UCSD-AML1 (cell line): ENCODE data around the gene FOXN1.
A peak's percentile ranks its signal among the peaks of the same experiment; 100 is the strongest.

ENCODE experiments used
- DNase-seq: peaks from one replicate; lab custom pipeline; 2025; ENCODE audit not compliant: unreplicated experiment; lab: John Stamatoyannopoulos, UW

The FOXN1 gene

DNA sequence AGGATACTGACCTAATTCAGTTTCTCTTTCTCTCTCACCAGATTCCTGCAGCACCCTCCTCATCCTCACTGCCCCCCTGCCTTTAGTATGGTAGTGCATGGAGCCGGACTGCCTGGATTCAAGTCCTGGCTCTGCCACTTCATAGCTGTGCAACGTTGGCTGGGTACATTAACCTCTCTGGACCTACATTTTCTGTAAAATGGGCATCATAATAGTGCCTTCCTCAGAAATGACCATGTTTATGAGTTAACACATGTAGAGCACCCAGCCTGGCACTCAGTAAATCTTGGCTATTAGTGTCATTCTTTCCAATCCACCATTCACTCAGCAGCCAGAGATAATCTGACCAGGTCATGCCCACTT is 39.0 kb downstream of the FOXN1 start:
- no peak for DNase-seq

DNA sequence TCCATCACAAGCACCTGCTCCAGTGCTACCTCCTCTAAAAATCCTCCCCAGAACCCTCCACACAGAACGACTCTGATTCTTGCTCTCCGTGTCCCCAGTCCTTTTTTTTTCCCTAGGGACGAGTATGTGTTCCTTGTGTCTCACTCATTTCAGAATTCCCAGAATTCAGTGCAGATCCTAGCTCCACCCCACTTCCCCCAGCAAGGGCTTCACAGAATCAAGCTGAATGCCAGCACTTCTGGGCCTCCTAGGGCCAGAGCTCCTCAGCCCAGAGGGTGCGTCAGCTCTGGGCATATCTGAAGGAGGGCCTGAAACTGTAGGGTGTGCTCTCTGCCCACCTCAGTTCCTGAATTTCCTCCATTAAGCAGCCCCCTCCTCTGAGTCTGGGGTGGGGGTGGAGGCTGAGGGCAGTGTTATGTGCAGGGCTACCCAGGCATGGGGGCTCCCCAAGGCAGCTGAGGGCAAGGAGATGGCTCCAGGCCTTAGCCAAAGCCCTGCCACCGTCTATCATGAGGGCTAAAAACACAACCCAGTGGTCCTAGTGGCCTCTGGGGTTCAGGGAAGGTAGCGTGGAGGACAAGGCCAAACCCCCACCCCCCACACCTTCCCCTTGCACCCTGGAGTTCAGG is 39.8 kb downstream of the FOXN1 start:
- DNase-seq, result no peak

DNA sequence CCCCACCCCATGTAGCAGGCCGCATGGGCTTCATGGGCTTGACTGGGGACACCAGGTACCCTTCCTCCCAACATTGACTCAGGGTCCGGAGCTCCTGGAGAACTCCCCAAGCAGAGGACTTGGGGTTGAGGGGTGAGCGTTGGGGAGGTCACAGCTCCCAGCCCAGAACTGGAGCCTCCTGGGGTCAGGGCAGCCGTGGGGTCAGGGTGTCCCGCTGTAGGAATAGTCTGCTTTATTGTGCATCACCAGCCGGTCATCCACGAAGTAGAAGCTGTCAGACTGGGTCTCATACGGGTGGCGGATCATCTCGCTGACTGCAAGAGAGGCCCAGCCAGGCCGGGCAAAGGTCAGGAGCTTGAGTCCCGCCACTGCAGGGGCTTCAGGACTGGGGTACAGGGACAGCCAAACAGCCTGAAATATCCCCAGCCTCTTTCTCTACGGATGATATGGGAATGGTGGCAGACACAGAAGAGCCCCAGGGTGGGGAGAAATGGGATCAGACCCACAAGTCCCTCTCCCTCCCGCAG is 41.0 kb downstream of the FOXN1 start:
- no peak for DNase-seq

GRCh38 chr17:28547623-28548416 is 41.7 kb downstream of the FOXN1 start:
- DNase-seq, result peak; percentile 86

GRCh38 chr17:28548417-28549130 is 42.4 kb downstream of the FOXN1 start:
- DNase-seq, result no peak

GRCh38 chr17:28549236-28550132 is 43.3 kb downstream of the FOXN1 start:
- DNase-seq, result peak; percentile 49

DNA sequence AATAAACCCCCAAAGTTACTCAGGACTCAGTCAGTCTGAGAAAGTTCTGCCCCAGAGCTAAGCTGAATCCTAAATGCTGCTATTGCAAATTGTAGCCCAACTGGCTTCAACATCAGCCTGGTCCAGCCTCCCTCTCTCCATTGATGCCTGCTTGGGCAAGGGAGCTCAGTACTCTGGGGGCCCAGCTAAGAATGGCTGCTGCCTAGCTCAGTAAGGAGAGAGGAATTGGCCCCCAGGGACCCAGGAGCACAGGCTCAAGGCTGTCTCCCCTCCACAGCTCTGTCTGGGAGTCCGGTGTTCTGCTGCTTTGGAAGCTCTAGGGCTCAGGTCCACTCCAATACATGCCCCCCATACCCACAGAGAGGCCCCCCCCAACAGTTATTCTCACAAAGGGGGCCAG is 44.7 kb downstream of the FOXN1 start:
- no peak for DNase-seq

GRCh38 chr17:28551421-28552175 is 45.5 kb downstream of the FOXN1 start:
- no peak for DNase-seq

GRCh38 chr17:28552176-28552999 is 46.2 kb downstream of the FOXN1 start, which contains the start of gene UNC119:
UNC119 (minus strand) TSS chr17:28552624; CDS start chr17:28552557, 67 bp downstream.
- peak; percentile 87 for DNase-seq

- no peak for DNase-seq
Measured at GRCh38 chr17:28553000-28553505, 46.9 kb downstream of the FOXN1 start.

GRCh38 chr17:28554565-28554964 is 48.4 kb downstream of the FOXN1 start:
- no peak for DNase-seq

GRCh38 chr17:28555022-28555421 is 48.9 kb downstream of the FOXN1 start:
- DNase-seq, result no peak

- DNase-seq, result no peak
Measured at GRCh38 chr17:28563475-28563874, 57.3 kb downstream of the FOXN1 start.

DNA sequence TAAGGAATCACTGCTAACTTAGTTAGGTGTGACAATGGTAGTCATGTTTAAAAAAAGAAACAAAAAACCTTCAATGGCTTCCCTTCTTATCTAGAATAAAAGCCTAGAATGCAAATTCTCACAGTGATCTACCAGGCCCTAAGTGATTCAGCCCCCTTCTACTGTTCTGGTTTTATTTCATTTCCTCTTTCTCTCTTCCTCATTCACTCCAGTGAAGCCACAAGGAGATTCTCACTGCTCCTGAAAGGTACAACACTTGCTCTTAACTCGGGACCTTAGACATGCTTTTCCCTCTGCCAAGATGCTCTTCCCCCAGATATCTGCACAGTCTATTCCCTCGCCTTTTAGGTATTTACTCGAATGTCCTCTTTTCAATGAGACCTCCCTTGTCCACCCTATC is 61.5 kb downstream of the FOXN1 start:
- no peak for DNase-seq

GRCh38 chr17:28569446-28569845 is 63.3 kb downstream of the FOXN1 start:
- DNase-seq, result no peak

GRCh38 chr17:28570716-28571360 is 64.7 kb downstream of the FOXN1 start:
- DNase-seq, result peak; percentile 42

DNA sequence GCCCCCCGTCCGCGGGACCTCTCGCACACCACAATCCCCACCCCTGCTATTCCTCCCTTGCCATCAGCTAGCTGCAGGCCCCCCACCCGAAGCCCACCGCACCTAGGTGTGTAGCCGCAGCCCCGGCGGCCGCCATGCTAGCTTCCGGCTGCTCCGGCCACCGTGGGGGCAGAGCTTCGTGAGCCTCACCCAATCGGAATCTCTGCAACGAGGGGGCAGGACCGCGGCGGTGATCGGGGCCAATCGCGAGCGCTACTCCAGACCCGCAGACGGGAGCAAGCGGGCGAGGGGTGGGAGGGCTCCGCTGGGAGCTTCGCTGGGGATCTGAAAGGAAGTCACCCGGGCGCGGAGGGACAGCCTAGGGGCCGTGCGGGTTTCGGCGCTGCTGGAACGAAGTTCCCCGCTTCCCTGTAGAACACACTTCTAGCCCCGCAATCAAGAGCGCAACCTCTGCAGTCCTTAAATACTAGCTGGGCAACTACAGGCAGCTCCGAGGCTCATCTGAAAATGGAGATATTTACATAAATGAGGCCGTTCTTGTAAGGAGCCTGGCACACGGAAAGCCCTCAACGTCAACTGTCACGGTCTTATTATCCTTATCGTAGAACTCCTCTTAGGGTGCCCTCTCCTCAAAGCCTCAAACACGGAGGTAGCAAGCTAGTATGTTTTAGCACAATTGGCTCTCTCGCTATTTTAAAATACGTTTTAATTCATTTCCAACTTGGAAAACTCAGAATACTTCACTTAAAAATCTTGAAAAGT is 65.4 kb downstream of the FOXN1 start, which contains the start of gene PIGS:
Gene PIGS, minus strand, starts transcription at position 164 of the 762 bp plus-strand sequence. Its CDS starts 28 bp downstream, at position 136.
- peak; percentile 95 for DNase-seq
